HL-60 (cell line): ENCODE measurements around the gene C22orf15.

Source experiments
- GABPA ChIP-seq: IDR thresholded peaks from 2 replicates; pipeline ENCODE4 v1.6.1; 2012; ENCODE audit warnings: low read depth
- POLR2AphosphoS5 ChIP-seq: IDR thresholded peaks from 2 replicates; pipeline ENCODE4 v1.6.1; 2012; ENCODE audit warnings: low read depth
- REST ChIP-seq: IDR thresholded peaks from 2 replicates; pipeline ENCODE4 v1.6.1; 2012; ENCODE audit warnings: low read depth; ENCODE audit not compliant: insufficient replicate concordance
- SPI1 ChIP-seq: IDR thresholded peaks from 2 replicates; pipeline ENCODE4 v1.6.1; 2012; ENCODE audit warnings: low read depth, mild to moderate bottlenecking, borderline replicate concordance
- TF ChIP-seq, protein P1 (sequence below): IDR thresholded peaks from one replicate; pipeline ENCODE4 v1.5.1; 2011; ENCODE audit warnings: low read length, control low read depth, inconsistent platforms; ENCODE audit not compliant: insufficient read depth

DNA sequence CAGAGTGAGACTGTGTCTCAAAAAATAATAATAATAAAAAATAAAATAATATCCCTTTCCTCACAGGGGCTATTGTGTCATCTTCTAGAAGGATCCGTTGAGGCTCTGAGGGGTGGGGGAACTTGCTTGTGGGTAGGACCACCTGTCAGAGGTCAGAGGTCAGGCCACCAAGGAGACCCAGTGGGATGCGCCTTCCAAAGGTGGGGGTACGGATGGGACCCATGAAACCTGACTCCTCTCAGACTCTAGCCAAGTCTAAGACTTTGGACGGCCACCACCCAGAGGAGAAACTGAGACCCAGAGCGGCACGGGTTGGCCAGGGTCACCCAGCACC, 9.5 kb downstream of the C22orf15 start:
- TF ChIP-seq, protein P1, sequence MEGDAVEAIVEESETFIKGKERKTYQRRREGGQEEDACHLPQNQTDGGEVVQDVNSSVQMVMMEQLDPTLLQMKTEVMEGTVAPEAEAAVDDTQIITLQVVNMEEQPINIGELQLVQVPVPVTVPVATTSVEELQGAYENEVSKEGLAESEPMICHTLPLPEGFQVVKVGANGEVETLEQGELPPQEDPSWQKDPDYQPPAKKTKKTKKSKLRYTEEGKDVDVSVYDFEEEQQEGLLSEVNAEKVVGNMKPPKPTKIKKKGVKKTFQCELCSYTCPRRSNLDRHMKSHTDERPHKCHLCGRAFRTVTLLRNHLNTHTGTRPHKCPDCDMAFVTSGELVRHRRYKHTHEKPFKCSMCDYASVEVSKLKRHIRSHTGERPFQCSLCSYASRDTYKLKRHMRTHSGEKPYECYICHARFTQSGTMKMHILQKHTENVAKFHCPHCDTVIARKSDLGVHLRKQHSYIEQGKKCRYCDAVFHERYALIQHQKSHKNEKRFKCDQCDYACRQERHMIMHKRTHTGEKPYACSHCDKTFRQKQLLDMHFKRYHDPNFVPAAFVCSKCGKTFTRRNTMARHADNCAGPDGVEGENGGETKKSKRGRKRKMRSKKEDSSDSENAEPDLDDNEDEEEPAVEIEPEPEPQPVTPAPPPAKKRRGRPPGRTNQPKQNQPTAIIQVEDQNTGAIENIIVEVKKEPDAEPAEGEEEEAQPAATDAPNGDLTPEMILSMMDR = no peak
- TF ChIP-seq REST = no peak
- no peak for TF ChIP-seq GABPA
- no peak for TF ChIP-seq POLR2AphosphoS5
- TF ChIP-seq SPI1 = no peak
